Measurements from ENCODE around the gene UGT1A10. TPM values are rescaled to one million over a fixed set of nuclear protein-coding genes. Genes with fewer than 3 reads are reported as not detected.

UGT1A10 gene
- total and polyA plus RNA-seq, 4 donors: 0.03 to 0.14 TPM; not detected in 2

GRCh38 chr2:233754872-233755611 lies 118.8 kb downstream of the UGT1A10 start:
- Histone ChIP-seq H3K4me3 (no peak overlapping the region), H3K36me3 (ENCODE audit: control insufficient read depth in 4 of 4, insufficient read depth in 4 of 4, low read length in 4 of 4) (no peaks in the 10 kb centered on the region), H3K9me3 (ENCODE audit: control insufficient read depth in 4 of 4, insufficient read depth in 3 of 4, low read length in 3 of 4) (peaks cover 0 to 10% (median 3%) of the 10 kb centered on the region in 4 donors), H3K4me1 (ENCODE audit: control insufficient read depth in 5 of 5, insufficient read depth in 5 of 5, low read length in 5 of 5) (no peaks in the 10 kb centered on the region), H3K27me3 (ENCODE audit: control insufficient read depth in 3 of 3, insufficient read depth in 3 of 3, low read length in 2 of 3) (no peaks in the 10 kb centered on the region), H3K27ac (ENCODE audit: low read depth in 1 of 2, low read length in 1 of 2) (no peak overlapping the region), H3K9ac (ENCODE audit: insufficient read depth in 1 of 2, low read length in 2 of 2) (no peak overlapping the region)
- ATAC-seq (ENCODE audit: insufficient read depth, low FRiP score): no peak
- no peak for DNase-seq
- WGBS, 2 donors: 90 to 92% methylated on average over 42 to 44 of the region's 44 CpGs
- TF ChIP-seq CTCF (IDR thresholded peaks at IDR 0.05; ENCODE audit: control extremely low read depth, extremely low read depth): no peak

- Histone ChIP-seq H3K4me1 (ENCODE audit: control insufficient read depth in 5 of 5, insufficient read depth in 5 of 5, low read length in 5 of 5) (no peaks in the 10 kb centered on the region), H3K9ac (ENCODE audit: insufficient read depth in 1 of 2, low read length in 2 of 2) (no peak overlapping the region), H3K27ac (ENCODE audit: low read depth in 1 of 2, low read length in 1 of 2) (no peak overlapping the region), H3K9me3 (ENCODE audit: control insufficient read depth in 4 of 4, insufficient read depth in 3 of 4, low read length in 3 of 4) (peaks cover 0 to 3% (median 0%) of the 10 kb centered on the region in 4 donors), H3K27me3 (ENCODE audit: control insufficient read depth in 3 of 3, insufficient read depth in 3 of 3, low read length in 2 of 3) (no peaks in the 10 kb centered on the region), H3K4me3 (no peak overlapping the region), H3K36me3 (ENCODE audit: control insufficient read depth in 4 of 4, insufficient read depth in 4 of 4, low read length in 4 of 4) (no peaks in the 10 kb centered on the region)
- ATAC-seq (ENCODE audit: insufficient read depth, low FRiP score): no peak
- no peak for DNase-seq
- no peak for TF ChIP-seq CTCF (IDR thresholded peaks at IDR 0.05; ENCODE audit: control extremely low read depth, extremely low read depth)
- WGBS, 2 donors: 67 to 84% methylated on average over 7 of the region's 7 CpGs
Observed at GRCh38 chr2:233756429-233757081, 120.3 kb downstream of the UGT1A10 start.

GRCh38 chr2:233758141-233758540 lies 121.9 kb downstream of the UGT1A10 start:
- DNase-seq: no peak
- Histone ChIP-seq H3K4me1 (ENCODE audit: control insufficient read depth in 5 of 5, insufficient read depth in 5 of 5, low read length in 5 of 5) (no peaks in the 10 kb centered on the region), H3K27ac (ENCODE audit: low read depth in 1 of 2, low read length in 1 of 2) (no peak overlapping the region), H3K9me3 (ENCODE audit: control insufficient read depth in 4 of 4, insufficient read depth in 3 of 4, low read length in 3 of 4) (peaks cover 0 to 3% (median 0%) of the 10 kb centered on the region in 4 donors), H3K9ac (ENCODE audit: insufficient read depth in 1 of 2, low read length in 2 of 2) (no peak overlapping the region), H3K27me3 (ENCODE audit: control insufficient read depth in 3 of 3, insufficient read depth in 3 of 3, low read length in 2 of 3) (no peaks in the 10 kb centered on the region), H3K4me3 (no peak overlapping the region), H3K36me3 (ENCODE audit: control insufficient read depth in 4 of 4, insufficient read depth in 4 of 4, low read length in 4 of 4) (no peaks in the 10 kb centered on the region)
- no peak for TF ChIP-seq CTCF (IDR thresholded peaks at IDR 0.05; ENCODE audit: control extremely low read depth, extremely low read depth)
- ATAC-seq (ENCODE audit: insufficient read depth, low FRiP score): no peak

Data from lung (tissue), 12 donors.